ENCODE results near the gene ARSA.

- TF ChIP-seq EZH2 (IDR thresholded peaks at IDR 0.05): no peak
- TF ChIP-seq POLR2AphosphoS5 (IDR thresholded peaks at IDR 0.05; ENCODE audit: borderline replicate concordance, low read depth, low read length): no peak
Measured at GRCh38 chr22:50601669-50602337, 26.1 kb downstream of the ARSA start.

All from SK-N-MC (cell line).